WTC11 (cell line): ENCODE data around the gene MRC1.

ENCODE experiments used
- CTCF ChIP-seq: fragments of 200-600 bp; IDR thresholded peaks from 2 replicates; pipeline ENCODE4 v1.8.0; 2022; ENCODE audit warnings: antibody characterized with exemption
- JUN ChIP-seq: sonication (generic); formaldehyde crosslinking; IDR thresholded peaks from 2 replicates; pipeline ENCODE4 v1.8.0; 2023; ENCODE audit warnings: mild to moderate bottlenecking, missing genetic modification reagents
- MAX ChIP-seq: sonication (generic); formaldehyde crosslinking; IDR thresholded peaks from 2 replicates; pipeline ENCODE4 v1.8.0; 2022; ENCODE audit warnings: mild to moderate bottlenecking, missing genetic modification reagents
- MXD4 ChIP-seq: fragments of 250-450 bp; sonication (Bioruptor Pico); IDR thresholded peaks from 2 replicates; pipeline ENCODE4 v1.8.0; 2021; ENCODE audit warnings: mild to moderate bottlenecking, moderate library complexity, borderline replicate concordance
- SP1 ChIP-seq: sonication (generic); formaldehyde crosslinking; conservative IDR thresholded peaks from 2 replicates; pipeline ENCODE4 v1.8.1; 2022; ENCODE audit warnings: missing genetic modification reagents
- ZNF138 ChIP-seq: sonication (generic); formaldehyde crosslinking; conservative IDR thresholded peaks from 2 replicates; pipeline ENCODE4 v1.8.1; 2022; ENCODE audit warnings: mild to moderate bottlenecking, moderate library complexity, missing genetic modification reagents
- ZNF219 ChIP-seq: sonication (generic); formaldehyde crosslinking; IDR thresholded peaks from 2 replicates; pipeline ENCODE4 v1.8.0; 2023; ENCODE audit warnings: missing genetic modification reagents, mild to moderate bottlenecking, borderline replicate concordance

GRCh38 chr10:17878896-17879295 is 69.7 kb downstream of the MRC1 start:
- TF ChIP-seq SP1 (CRISPR knock-in tag) (no peak), ZNF138 (CRISPR knock-in tag) (no peak), JUN (CRISPR knock-in tag) (no peak), ZNF219 (CRISPR knock-in tag) (no peak), CTCF (no peak), MAX (CRISPR knock-in tag) (no peak), MXD4 (CRISPR knock-in tag) (no peak)
